Thyroid gland (tissue), 4 donors: ENCODE measurements around the gene DZIP1. TPM values are rescaled to one million over a fixed set of nuclear protein-coding genes. Genes with fewer than 3 reads are reported as not detected.

Source experiments
- DNase-seq, 2 donors: peaks; one replicate each; pipeline ENCODE4 v3.0.0-alpha.2; 2019
- H3K27ac ChIP-seq, 3 donors: fragments of 200-600 bp; sonication (generic); 1 replicate in 2 of 3; 2 replicates in 1 of 3; pipeline ENCODE4 v1.5.1; 2016 to 2019; ENCODE audit warnings: mild to moderate bottlenecking in 1 of 3, moderate library complexity in 1 of 3
- H3K27me3 ChIP-seq: fragments of 200-600 bp; sonication (generic); one replicate; pipeline ENCODE4 v1.5.1; 2019
- H3K36me3 ChIP-seq, 2 donors: fragments of 200-600 bp; sonication (generic); one replicate each; pipeline ENCODE4 v1.5.1; 2016 to 2019
- H3K4me1 ChIP-seq, 2 donors: fragments of 200-600 bp; sonication (generic); one replicate each; pipeline ENCODE4 v1.5.1; 2017 to 2019
- H3K4me3 ChIP-seq, 3 donors: fragments of 200-600 bp; sonication (generic); replicated peaks in 1 of 3; 1 replicate in 2 of 3; 2 replicates in 1 of 3; pipeline ENCODE4 v1.5.1; 2016; ENCODE audit warnings: mild to moderate bottlenecking in 1 of 3
- H3K9me3 ChIP-seq: fragments of 200-600 bp; sonication (generic); one replicate; pipeline ENCODE4 v1.5.1; 2017
- POLR2A ChIP-seq, 2 donors: fragments of 450-650 bp; IDR thresholded peaks; one replicate each; pipeline ENCODE4 v1.6.1; 2017; ENCODE audit warnings: antibody characterized with exemption in 2 of 2, mild to moderate bottlenecking in 2 of 2, moderate library complexity in 1 of 2
- WGBS, 2 donors: methylation state at CpG; one replicate each; pipeline ENCODE4 v1.1.5; 2017; 5-methylcytosine and 5-hydroxymethylcytosine counted together
- intact Hi-C: fragments of 100-400 bp; cut with DNase I; formaldehyde crosslinking; loops from one replicate; pipeline ENCODE4 v1.15.1; 2023
- total RNA-seq, 4 donors: library from RNA; depleted of rRNA; stranded (reverse); fragments of >200 nt; gene quantifications; one replicate each; pipeline ENCODE4 v1.2.3, GENCODE V29; 2016
- TF ChIP-seq, protein P1 (sequence below), 6 experiments: fragments of 200-600 bp in 3 of 6; fragments of 450-650 bp in 3 of 6; sonication (generic) in 3 of 6; IDR thresholded peaks; one replicate each; pipeline ENCODE4 v1.5.1; 2016 to 2019; ENCODE audit warnings: antibody characterized with exemption in 6 of 6, mild to moderate bottlenecking in 2 of 6, inconsistent platforms in 1 of 6, moderate library complexity in 1 of 6

The DZIP1 gene
- total RNA-seq, 4 donors from 2014 or later = 4.3 to 8.5 (median 6.3) TPM

DNA sequence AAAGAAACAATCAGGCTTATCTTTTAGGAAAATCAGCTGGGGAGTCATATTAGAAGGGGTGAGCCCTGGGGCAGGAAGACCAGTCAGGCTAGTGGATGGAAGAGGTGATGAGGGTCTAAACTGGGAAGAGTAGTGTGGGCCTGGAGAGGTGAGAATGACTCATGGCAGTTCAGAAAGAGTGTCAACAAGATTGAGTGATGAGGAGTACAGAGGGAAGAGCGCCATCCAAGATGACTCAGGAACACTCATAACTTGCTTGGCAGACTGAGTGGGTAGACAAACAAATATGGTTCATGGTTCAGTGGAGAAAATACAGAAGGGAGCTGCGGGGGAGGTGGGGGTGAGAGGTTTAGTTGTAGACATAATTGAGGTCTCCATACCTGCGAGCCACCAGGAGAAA is 109.3 kb downstream of the DZIP1 start:
- intact Hi-C loops = no loop called here
- no peaks in the 10 kb centered on the region for H3K36me3 ChIP-seq

DNA sequence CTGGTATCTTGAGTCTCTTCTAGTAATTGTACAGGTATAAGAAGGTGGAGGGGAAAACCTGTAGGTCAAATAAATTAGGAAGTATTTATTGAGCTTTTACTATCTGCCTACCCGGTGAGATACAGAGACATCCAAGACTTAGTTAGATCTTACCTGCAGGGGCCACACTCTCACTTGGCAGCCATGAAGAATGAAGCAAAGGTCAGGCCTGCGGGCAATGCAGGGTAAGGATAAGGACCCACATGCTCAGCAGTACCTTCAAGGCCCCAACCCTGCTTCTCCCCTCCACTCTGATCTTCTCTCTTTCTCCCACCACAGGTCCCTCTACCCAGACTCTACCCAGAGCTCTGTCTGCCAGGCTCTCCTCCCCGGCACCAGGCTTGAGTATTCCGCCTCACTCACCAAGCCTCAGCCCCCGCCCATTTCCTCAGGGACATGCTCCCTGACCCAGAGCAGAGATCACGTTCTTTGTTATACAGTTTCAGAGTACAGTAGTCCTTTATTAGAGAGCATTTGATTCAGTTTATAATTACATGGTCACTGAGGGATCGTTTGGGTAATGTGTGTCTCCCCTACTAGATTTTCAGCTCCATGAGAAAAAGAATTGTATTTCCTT is 110.9 kb downstream of the DZIP1 start:
- DNase-seq = no peak
- H3K27me3 ChIP-seq = no peaks in the 10 kb centered on the region
- no peaks in the 10 kb centered on the region for H3K9me3 ChIP-seq
- 72 to 74% methylated on average over 7 of the region's 7 CpGs for WGBS, 2 donors
- no peaks in the 10 kb centered on the region for H3K36me3 ChIP-seq
- no peak overlapping the region for H3K4me3 ChIP-seq
- no peak overlapping the region for H3K27ac ChIP-seq
- intact Hi-C loops = no loop called here
- H3K4me1 ChIP-seq = peaks cover 0 to 3% of the 10 kb centered on the region in 2 donors
- no peak for TF ChIP-seq POLR2A (IDR thresholded peaks at IDR 0.05)
- TF ChIP-seq, protein P1, sequence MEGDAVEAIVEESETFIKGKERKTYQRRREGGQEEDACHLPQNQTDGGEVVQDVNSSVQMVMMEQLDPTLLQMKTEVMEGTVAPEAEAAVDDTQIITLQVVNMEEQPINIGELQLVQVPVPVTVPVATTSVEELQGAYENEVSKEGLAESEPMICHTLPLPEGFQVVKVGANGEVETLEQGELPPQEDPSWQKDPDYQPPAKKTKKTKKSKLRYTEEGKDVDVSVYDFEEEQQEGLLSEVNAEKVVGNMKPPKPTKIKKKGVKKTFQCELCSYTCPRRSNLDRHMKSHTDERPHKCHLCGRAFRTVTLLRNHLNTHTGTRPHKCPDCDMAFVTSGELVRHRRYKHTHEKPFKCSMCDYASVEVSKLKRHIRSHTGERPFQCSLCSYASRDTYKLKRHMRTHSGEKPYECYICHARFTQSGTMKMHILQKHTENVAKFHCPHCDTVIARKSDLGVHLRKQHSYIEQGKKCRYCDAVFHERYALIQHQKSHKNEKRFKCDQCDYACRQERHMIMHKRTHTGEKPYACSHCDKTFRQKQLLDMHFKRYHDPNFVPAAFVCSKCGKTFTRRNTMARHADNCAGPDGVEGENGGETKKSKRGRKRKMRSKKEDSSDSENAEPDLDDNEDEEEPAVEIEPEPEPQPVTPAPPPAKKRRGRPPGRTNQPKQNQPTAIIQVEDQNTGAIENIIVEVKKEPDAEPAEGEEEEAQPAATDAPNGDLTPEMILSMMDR (IDR thresholded peaks at IDR 0.05) = no peak

More for the DNA sequence above, 109.3 kb downstream of the DZIP1 start:
- WGBS, 2 donors = 57 to 65% methylated on average over 3 of the region's 3 CpGs
- Histone ChIP-seq H3K4me3 (no peak overlapping the region), H3K9me3 (no peaks in the 10 kb centered on the region), H3K4me1 (peaks cover 0 to 3% of the 10 kb centered on the region in 2 donors), H3K27ac (no peak overlapping the region), H3K27me3 (no peaks in the 10 kb centered on the region)
- no peak for TF ChIP-seq POLR2A (IDR thresholded peaks at IDR 0.05)
- TF ChIP-seq, protein P1 (IDR thresholded peaks at IDR 0.05) = no peak
- no peak for DNase-seq

DNA sequence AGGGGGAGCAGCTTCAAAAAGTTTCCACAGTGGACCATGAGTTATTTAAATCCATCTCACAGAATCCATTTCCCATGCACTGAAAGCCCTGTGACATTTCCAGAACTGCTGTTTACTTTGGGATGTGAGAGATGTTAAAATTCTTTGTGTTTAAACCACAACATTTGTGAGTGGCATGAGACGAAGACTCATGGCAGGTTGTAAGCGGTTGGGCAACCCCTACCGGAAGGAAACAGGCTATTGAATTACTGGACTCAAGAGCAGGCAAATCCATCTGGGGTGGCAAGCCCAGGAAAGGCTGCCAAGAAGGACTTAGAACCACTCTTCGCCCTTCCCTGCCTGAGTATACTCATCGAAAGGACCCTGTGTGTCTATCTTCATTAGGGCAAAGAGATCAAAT is 114.3 kb downstream of the DZIP1 start:
- Histone ChIP-seq H3K27ac (no peak overlapping the region), H3K36me3 (no peaks in the 10 kb centered on the region), H3K9me3 (no peaks in the 10 kb centered on the region), H3K4me3 (no peak overlapping the region), H3K27me3 (no peaks in the 10 kb centered on the region), H3K4me1 (peaks cover 0 to 3% of the 10 kb centered on the region in 2 donors)
- peak in 1 of 2 donors; percentile 15 for DNase-seq
- TF ChIP-seq, protein P1 (IDR thresholded peaks at IDR 0.05) = no peak
- no peak for TF ChIP-seq POLR2A (IDR thresholded peaks at IDR 0.05)
- intact Hi-C loops = no loop called here
- 13 to 24% methylated on average over 5 of the region's 5 CpGs for WGBS, 2 donors

Other genes starting within 250 kb of the DZIP1 start
- gene CLDN10, start 92.0 kb downstream of the DZIP1 start, total RNA-seq = under 1 TPM in 1 of 4 donors, not detected in 3; 0.54 TPM
- gene DNAJC3, start 32.4 kb upstream of the DZIP1 start, total RNA-seq = 100 to 1,000 TPM in 3 of 4 donors, 10 to 100 TPM in 1; 92.2 to 164 (median 125) TPM